HEK293 (cell line): ENCODE results near the gene DICER1.

ENCODE experiments used
- CTCF ChIP-seq: fragments of 450-650 bp; formaldehyde crosslinking; IDR thresholded peaks from 2 replicates; pipeline ENCODE4 v1.5.1; 2016; ENCODE audit warnings: missing biosample characterization, missing genetic modification characterization
- ELK4 ChIP-seq: IDR thresholded peaks from 2 replicates; pipeline ENCODE4 v1.6.1; 2011; ENCODE audit warnings: mild to moderate bottlenecking, low read depth, low read length, borderline replicate concordance
- REST ChIP-seq: fragments of 450-650 bp; formaldehyde crosslinking; IDR thresholded peaks from 2 replicates; pipeline ENCODE4 v1.5.1; 2016; ENCODE audit warnings: missing biosample characterization, missing genetic modification characterization
- ZFP37 ChIP-seq: fragments of 450-650 bp; formaldehyde crosslinking; IDR thresholded peaks from 2 replicates; pipeline ENCODE4 v1.5.1; 2016; ENCODE audit warnings: missing biosample characterization, missing genetic modification characterization
- ZNF544 ChIP-seq: fragments of 450-650 bp; formaldehyde crosslinking; IDR thresholded peaks from 2 replicates; pipeline ENCODE4 v1.5.0; 2017; ENCODE audit warnings: missing biosample characterization, missing genetic modification characterization
- ZNF596 ChIP-seq: fragments of 450-650 bp; IDR thresholded peaks from 2 replicates; pipeline ENCODE4 v1.5.0; 2018; ENCODE audit warnings: missing biosample characterization, mild to moderate bottlenecking, missing genetic modification characterization, moderate library complexity
- ZNF843 ChIP-seq: fragments of 450-650 bp; formaldehyde crosslinking; IDR thresholded peaks from 2 replicates; pipeline ENCODE4 v1.5.1; 2016; ENCODE audit warnings: missing biosample characterization, missing genetic modification characterization

GRCh38 chr14:95198320-95198719 is 41.0 kb upstream of the DICER1 start:
- no peak for TF ChIP-seq REST (tag by site-specific recombination)
- TF ChIP-seq ZFP37 (tag by site-specific recombination): no peak
- no peak for TF ChIP-seq ELK4
- no peak for TF ChIP-seq CTCF (tag by site-specific recombination)
- no peak for TF ChIP-seq ZNF596 (tag by site-specific recombination)
- no peak for TF ChIP-seq ZNF843 (tag by site-specific recombination)
- no peak for TF ChIP-seq ZNF544 (tag by site-specific recombination)
